Activated CD8-positive, alpha-beta memory T cell treated with anti-CD3 and anti-CD28 coated beads for 36 hours (primary cell): Measurements from ENCODE around the gene LUM. TPM values are rescaled to one million over a fixed set of nuclear protein-coding genes. Genes with fewer than 3 reads are reported as not detected.

Experiments used
- CTCF ChIA-PET: fragments of 350-600 bp; sonication (Branson Sonifier 250); formaldehyde crosslinking; loops from one replicate; lab custom pipeline; 2021; ENCODE audit warnings: antibody characterized with exemption; lab: Charles Lee
- POLR2A ChIA-PET: fragments of 350-600 bp; sonication (Branson Sonifier 250); formaldehyde crosslinking; loops from one replicate; lab custom pipeline; 2021; ENCODE audit warnings: antibody characterized with exemption; lab: Charles Lee
- total RNA-seq, 2 experiments: library from RNA; stranded (reverse); gene quantifications; one replicate each; pipeline ENCODE4 v1.2.3, GENCODE V29; 2021

The LUM gene
- total RNA-seq, 2 experiments from 2014 or later, result not detected

- ChIA-PET CTCF (no interaction called here), POLR2A (no interaction called here)
Observed at GRCh38 chr12:91080041-91080440, 31.3 kb downstream of the LUM start.

- CTCF ChIA-PET, result no interaction called here
- POLR2A ChIA-PET, result no interaction called here
Observed at GRCh38 chr12:91078501-91078900, 32.8 kb downstream of the LUM start.

DNA sequence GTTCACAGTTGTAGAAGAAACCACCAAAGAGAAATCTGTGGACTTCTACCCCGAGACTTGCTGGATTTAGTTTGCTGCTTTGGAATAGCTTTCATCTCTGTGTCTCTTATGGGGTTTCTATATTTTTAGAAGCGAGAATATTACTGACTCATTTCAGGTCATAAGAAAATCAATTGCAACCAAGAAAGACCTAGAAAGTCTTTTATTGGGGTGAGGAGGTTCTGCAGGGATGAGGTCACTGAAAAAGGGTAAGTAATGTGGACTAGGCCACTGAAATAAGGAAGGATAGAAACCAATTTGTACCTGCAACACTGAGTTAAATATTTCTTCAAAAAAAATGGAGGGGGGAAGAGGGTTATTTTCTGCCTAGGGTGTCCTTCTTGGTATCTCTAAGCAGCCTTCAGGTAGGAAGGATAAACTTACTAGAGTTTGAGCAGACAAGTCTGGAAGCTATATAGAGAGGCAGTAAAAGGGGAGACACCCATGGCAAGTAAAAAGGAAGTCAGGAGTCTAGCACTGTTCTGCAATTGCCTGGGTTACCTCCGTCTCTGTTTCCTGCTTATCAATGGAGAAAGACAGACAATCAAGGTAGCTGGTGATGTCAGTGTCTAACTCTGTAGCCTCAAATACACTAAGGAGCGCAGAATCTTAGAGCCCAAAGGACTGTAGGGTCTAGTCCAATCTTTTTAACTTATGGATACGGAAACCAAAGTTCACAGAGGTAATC lies 33.9 kb downstream of the LUM start:
- ChIA-PET POLR2A (no interaction called here), CTCF (no interaction called here)

DNA sequence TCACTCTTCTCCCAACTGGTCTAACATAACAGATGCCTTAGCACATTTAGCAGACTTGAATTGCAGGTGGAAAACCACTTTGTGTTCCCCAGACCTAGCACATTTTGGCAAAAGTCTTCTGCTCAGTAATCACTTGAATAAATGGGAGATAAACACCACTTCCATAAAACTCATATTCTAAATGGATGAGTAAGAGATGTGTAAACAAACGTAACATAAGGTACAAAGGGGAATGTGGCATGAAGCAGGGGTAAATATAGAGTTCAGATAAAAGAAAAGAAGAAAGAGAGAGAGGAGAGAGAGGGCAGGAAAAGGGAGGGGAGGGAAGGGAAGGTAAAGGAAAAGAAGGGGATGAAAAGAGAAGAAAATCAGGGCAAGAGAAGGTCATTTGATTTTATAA lies 36.4 kb downstream of the LUM start:
- CTCF ChIA-PET, result no interaction called here
- POLR2A ChIA-PET, result no interaction called here

GRCh38 chr12:91074154-91074709 lies 37.1 kb downstream of the LUM start:
- ChIA-PET POLR2A (no interaction called here), CTCF (no interaction called here)

DNA sequence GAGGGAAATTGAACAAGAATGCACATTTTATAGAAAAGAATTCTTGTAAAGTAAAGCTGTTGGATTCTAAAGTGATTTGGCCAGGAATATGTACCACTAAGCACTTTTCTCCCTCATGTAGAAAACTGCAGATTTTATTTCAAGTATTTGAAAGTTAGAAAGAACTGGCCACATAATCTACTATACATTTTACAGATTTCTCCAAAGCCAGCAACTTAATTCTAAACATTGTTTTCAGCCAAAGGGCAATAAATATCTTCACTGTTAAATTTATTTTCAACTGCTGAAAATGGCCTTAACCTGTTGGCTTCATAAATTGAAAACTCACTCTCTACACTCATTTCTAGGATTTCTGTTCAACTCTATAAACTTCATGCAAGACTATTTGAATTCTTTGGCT lies 37.9 kb downstream of the LUM start:
- ChIA-PET POLR2A (no interaction called here), CTCF (no interaction called here)

- ChIA-PET POLR2A (no interaction called here), CTCF (no interaction called here)
Observed at GRCh38 chr12:91072931-91073330, 38.4 kb downstream of the LUM start.

- POLR2A ChIA-PET, result no interaction called here
- CTCF ChIA-PET, result no interaction called here
Observed at GRCh38 chr12:91070936-91071335, 40.4 kb downstream of the LUM start.

DNA sequence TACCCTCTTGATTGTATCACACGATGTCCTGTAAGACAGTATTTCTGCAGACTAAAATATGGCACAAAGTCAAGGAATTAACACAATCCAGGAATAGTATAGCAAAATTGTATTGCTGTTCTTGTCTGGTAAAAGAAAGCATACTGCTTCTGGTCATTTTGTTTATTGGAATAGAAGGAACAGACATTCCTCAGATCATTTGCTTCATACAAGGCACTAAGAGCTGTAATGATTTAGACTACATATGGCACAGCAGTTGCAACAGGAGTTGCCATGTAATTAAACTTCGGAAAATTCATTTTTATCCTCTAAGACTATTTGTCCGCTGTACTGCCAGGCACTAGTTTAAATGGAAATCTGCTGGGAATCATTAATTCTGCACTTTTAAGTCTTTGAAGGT lies 45.9 kb downstream of the LUM start:
- ChIA-PET CTCF (no interaction called here), POLR2A (no interaction called here)

- POLR2A ChIA-PET, result no interaction called here
- CTCF ChIA-PET, result no interaction called here
Observed at GRCh38 chr12:91064640-91065039, 46.7 kb downstream of the LUM start.

DNA sequence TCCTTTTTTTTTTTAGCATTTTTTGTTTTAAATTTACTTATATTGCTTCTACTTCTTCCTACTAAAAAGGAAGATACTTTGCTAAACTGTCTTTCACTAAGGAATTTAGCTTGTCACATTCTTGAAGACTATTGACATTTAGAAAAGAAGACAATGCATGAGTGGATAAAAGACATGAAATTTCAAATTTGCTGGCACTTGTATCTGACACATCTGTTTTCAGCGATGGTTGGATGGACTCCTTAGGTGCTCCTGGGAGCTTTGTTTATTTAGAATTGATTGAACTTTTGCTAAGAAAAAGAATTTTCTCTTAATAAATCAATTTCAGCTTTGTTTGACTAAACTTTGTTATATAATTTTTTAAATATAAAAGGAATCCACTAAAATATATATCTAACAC lies 50.2 kb downstream of the LUM start:
- ChIA-PET POLR2A (no interaction called here), CTCF (no interaction called here)

DNA sequence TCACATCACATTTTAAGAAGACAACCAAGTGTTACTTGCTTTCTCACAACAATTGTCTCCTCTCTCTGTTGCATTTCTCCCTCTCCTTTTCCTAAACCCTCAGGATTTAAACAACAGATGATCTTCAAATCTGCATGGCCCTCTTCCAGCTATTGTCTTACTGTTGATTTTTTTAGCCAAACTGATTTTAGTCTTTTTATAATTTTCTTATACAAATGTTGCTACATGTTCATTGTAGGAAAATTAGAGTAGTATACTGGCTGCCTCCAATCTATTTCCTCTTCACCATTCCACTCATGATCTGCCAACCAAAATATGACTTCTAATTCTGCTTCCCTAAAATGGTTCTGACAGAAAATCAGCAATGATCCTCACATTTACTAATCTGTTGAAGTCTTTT lies 52.1 kb downstream of the LUM start:
- CTCF ChIA-PET, result no interaction called here
- POLR2A ChIA-PET, result no interaction called here

- ChIA-PET CTCF (no interaction called here), POLR2A (no interaction called here)
Observed at GRCh38 chr12:91058786-91059185, 52.5 kb downstream of the LUM start.

DNA sequence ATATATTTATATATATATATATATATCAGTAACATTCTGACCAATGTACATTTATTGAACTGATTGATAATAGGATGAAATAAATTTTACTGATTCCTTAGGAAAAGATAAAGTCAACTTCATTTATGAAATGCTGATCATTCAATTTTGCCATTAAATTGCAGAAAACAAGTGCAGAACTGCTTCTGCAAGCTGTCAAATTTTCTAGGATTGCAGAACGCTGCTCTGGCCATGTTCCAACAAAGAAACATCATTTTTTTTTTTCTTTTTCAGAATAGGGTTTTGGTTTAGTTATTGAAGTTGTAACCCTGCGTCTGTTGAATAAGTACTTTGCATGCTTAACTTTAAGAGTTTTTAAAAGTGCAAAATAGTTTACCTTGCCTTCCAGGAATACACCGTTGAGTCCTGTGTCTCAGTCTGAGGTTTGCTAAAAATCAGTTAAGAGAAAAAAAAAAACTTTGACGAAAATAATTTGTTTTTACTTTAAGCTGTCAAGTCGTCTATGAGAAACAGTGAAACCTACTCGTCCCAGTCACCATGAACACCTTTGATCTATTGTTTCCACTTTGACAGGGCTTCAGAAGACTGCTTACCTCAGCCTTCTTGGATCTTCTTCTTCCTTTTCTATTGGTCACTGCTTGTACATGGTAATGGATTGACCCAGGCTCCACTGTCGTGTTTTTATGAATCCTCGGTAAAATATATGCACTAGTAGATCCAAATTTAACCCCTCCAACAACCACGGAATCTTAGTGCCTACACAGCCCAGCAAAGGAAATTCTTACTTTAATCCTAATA lies 53.7 kb downstream of the LUM start, which contains the start of gene KERA:
TSS of gene KERA (minus strand) at position 657 of the 798 bp plus-strand sequence. CDS start 1,743 bp downstream, outside the sequence.
- CTCF ChIA-PET, result no interaction called here
- POLR2A ChIA-PET, result no interaction called here

DNA sequence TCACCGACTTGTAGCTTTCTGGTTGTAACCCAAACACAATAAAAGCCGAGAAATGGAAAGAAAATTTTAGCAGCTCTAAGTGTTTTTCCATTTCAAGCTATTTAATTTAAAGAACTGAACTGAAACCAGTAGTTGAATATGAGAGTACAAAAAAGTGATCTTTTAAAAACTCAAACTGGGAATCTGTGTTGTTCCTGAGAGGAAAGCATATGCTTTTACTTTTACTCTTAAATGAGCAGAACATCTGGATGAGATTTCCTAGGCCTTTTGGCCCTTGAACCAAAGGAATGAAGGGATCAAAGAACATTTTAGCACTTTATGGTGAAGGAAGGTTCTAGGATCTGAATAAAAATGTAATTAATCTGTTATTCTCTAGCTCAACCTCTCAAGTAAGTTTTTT lies 54.8 kb downstream of the LUM start:
- ChIA-PET POLR2A (no interaction called here), CTCF (no interaction called here)

DNA sequence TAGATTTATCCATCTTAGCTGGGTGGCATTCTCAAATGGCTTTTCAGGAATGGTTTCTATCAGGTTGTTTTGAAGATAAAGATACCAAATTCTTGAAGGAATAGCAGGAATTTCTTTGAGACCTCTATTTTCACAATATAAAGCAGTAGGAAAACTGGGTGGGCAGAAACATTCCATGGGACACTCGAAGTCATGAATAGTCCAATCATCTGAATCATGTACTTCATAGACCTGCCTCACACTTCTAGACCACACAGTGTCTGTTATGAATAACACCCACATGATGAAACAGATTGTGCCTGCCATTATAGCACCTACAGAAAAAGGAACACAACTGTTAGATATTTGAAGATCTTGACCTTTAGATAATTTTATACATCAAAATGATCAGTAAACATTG lies 55.3 kb downstream of the LUM start:
- ChIA-PET POLR2A (no interaction called here), CTCF (no interaction called here)

- ChIA-PET CTCF (no interaction called here), POLR2A (no interaction called here)
Observed at GRCh38 chr12:91053951-91054715, 57.2 kb downstream of the LUM start.
